Neural progenitor cell (in vitro differentiated cells): ENCODE results near the gene RBFOX2.

Experiments used
- EZH2 ChIP-seq: fragments of 200-600 bp; sonication (generic); IDR thresholded peaks from 2 replicates; pipeline ENCODE4 v1.6.1; 2017; ENCODE audit warnings: antibody characterized with exemption, mild to moderate bottlenecking, moderate library complexity
- TF ChIP-seq, protein P1 (sequence below): fragments of 200-600 bp; sonication (generic); IDR thresholded peaks from 2 replicates; pipeline ENCODE4 v1.5.1; 2017; ENCODE audit warnings: antibody characterized with exemption, mild to moderate bottlenecking

DNA sequence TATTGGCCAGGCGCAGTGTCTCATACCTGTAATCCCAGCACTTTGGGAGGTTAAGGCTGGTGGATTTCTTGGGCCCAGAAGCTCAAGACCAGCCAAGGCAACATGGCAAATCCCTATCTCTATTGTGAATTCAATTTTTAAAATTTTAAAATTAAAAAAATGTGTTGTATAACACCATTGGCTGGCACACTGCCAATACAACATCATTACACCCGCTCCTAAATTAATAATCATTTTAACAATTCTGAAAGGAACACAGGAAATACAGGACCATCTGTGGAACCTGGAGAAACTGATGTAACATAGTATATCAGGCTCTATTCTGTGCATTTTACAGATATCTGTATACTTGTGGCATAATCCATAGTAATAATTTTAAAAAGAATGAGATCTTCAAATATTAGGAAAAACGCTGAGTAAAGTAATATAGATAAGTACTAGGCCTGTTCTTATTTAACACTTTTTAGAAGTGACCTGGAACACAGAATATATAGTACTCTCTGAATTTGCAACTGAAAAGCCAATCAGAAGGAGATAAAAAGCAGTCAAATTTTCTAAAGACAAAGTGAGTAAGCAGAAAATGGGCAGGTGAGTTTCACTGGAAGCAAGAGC lies 186.6 kb downstream of the RBFOX2 start:
- TF ChIP-seq, protein P1, sequence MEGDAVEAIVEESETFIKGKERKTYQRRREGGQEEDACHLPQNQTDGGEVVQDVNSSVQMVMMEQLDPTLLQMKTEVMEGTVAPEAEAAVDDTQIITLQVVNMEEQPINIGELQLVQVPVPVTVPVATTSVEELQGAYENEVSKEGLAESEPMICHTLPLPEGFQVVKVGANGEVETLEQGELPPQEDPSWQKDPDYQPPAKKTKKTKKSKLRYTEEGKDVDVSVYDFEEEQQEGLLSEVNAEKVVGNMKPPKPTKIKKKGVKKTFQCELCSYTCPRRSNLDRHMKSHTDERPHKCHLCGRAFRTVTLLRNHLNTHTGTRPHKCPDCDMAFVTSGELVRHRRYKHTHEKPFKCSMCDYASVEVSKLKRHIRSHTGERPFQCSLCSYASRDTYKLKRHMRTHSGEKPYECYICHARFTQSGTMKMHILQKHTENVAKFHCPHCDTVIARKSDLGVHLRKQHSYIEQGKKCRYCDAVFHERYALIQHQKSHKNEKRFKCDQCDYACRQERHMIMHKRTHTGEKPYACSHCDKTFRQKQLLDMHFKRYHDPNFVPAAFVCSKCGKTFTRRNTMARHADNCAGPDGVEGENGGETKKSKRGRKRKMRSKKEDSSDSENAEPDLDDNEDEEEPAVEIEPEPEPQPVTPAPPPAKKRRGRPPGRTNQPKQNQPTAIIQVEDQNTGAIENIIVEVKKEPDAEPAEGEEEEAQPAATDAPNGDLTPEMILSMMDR, result no peak
- no peak for TF ChIP-seq EZH2
